Naive thymus-derived CD4-positive, alpha-beta T cell (primary cell): ENCODE measurements around the gene CFDP1. TPM values are rescaled to one million over a fixed set of nuclear protein-coding genes. Genes with fewer than 3 reads are reported as not detected.

ENCODE experiments used
- ATAC-seq: fragments of 150-1000 bp; cut with Tn5 transposase; 2 replicates; pipeline ENCODE4 v1.10.0; 2021; ENCODE audit warnings: mild to moderate bottlenecking, moderate library complexity
- CTCF ChIA-PET: fragments of 350-600 bp; sonication (Branson Sonifier 250); formaldehyde crosslinking; loops from one replicate; lab custom pipeline; 2021; ENCODE audit warnings: antibody characterized with exemption; lab: Charles Lee
- POLR2A ChIA-PET: fragments of 350-600 bp; sonication (Branson Sonifier 250); formaldehyde crosslinking; loops from one replicate; lab custom pipeline; 2021; ENCODE audit warnings: antibody characterized with exemption, inconsistent platforms; lab: Charles Lee
- DNase-seq, 9 donors: peaks; one replicate each; pipeline versions ENCODE4 v3.0.0 to v3.0.0-alpha.2; 2020 to 2022; ENCODE audit warnings: mixed read lengths in 1 of 9
- H3K27ac ChIP-seq: one replicate; pipeline ENCODE4 v1.7.0; 2013; ENCODE audit warnings: mild to moderate bottlenecking, low read depth, low read length, moderate library complexity
- H3K27me3 ChIP-seq, 2 donors: one replicate each; pipeline ENCODE4 v1.7.0; 2013; ENCODE audit warnings: low read length in 2 of 2, mild to moderate bottlenecking in 2 of 2, moderate library complexity in 2 of 2; ENCODE audit not compliant: control insufficient read depth in 2 of 2, insufficient read depth in 2 of 2
- H3K36me3 ChIP-seq, 3 experiments: 1 replicate in 2 of 3; 2 replicates in 1 of 3; pipeline ENCODE4 v1.7.0; 2013; ENCODE audit warnings: low read length in 3 of 3, mild to moderate bottlenecking in 3 of 3, moderate library complexity in 1 of 3; ENCODE audit not compliant: insufficient read depth in 3 of 3, control insufficient read depth in 2 of 3
- H3K4me1 ChIP-seq, 2 donors: one replicate each; pipeline ENCODE4 v1.7.0; 2013; ENCODE audit warnings: low read length in 2 of 2, mild to moderate bottlenecking in 2 of 2, moderate library complexity in 1 of 2; ENCODE audit not compliant: control insufficient read depth in 2 of 2, insufficient read depth in 2 of 2
- H3K4me3 ChIP-seq: 2 replicates; pipeline ENCODE4 v1.7.0; 2013; ENCODE audit warnings: mild to moderate bottlenecking, low read length
- H3K9me3 ChIP-seq, 3 experiments: 1 replicate in 2 of 3; 2 replicates in 1 of 3; pipeline ENCODE4 v1.7.0; 2013; ENCODE audit warnings: low read length in 3 of 3; ENCODE audit not compliant: control insufficient read depth in 2 of 3
- H3K27ac Mint-ChIP-seq, 9 donors: one replicate each; pipeline ENCODE4 v1.8.0; 2020 to 2022; ENCODE audit warnings: mixed read lengths in 9 of 9, mild to moderate bottlenecking in 8 of 9, moderate library complexity in 5 of 9, inconsistent platforms in 2 of 9
- H3K27me3 Mint-ChIP-seq, 5 donors: one replicate each; pipeline ENCODE4 v1.8.0; 2021 to 2022; ENCODE audit warnings: mixed read lengths in 5 of 5, mild to moderate bottlenecking in 1 of 5
- H3K36me3 Mint-ChIP-seq, 5 donors: one replicate each; pipeline ENCODE4 v1.8.0; 2020 to 2022; ENCODE audit warnings: mixed read lengths in 5 of 5, mild to moderate bottlenecking in 3 of 5, inconsistent platforms in 1 of 5
- H3K4me1 Mint-ChIP-seq, 7 donors: one replicate each; pipeline ENCODE4 v1.8.0; 2020 to 2022; ENCODE audit warnings: mixed read lengths in 7 of 7, mild to moderate bottlenecking in 3 of 7, inconsistent platforms in 1 of 7
- H3K4me3 Mint-ChIP-seq, 10 donors: one replicate each; pipeline ENCODE4 v1.8.0; 2020 to 2022; ENCODE audit warnings: mild to moderate bottlenecking in 10 of 10, mixed read lengths in 10 of 10, moderate library complexity in 6 of 10, inconsistent platforms in 2 of 10
- H3K9me3 Mint-ChIP-seq, 11 donors: one replicate each; pipeline ENCODE4 v1.8.0; 2020 to 2022; ENCODE audit warnings: mixed read lengths in 11 of 11, mild to moderate bottlenecking in 4 of 11, inconsistent platforms in 1 of 11, moderate library complexity in 1 of 11
- intact Hi-C, 2 donors: fragments of 100-400 bp; cut with micrococcal nuclease; formaldehyde crosslinking; loops; one replicate each; pipeline ENCODE4 v1.15.1; 2023
- polyA plus RNA-seq, 2 donors: library from polyadenylated mRNA; unstranded; fragments of 300-500 nt; fragmentation: Illumina TruSeq; gene quantifications; one replicate each; pipeline ENCODE4 v1.2.3, GENCODE V29; 2021
- total RNA-seq, 6 experiments: library from RNA in 5 of 6; stranded (reverse) in 5 of 6; gene quantifications; 1 replicate in 5 of 6; 2 replicates in 1 of 6; pipeline ENCODE4 v1.2.3 and lab custom pipeline; 2021 to 2026

Gene CFDP1
- 10 to 100 TPM; 34.9 to 41.4 (median 39.4) TPM for total RNA-seq
- 10 to 100 TPM; 36.6 to 42.1 TPM for polyA plus RNA-seq
- 26.0 reads per million, percentile 56 among the genes with 10 or more reads in this experiment for total RNA-seq (lab: John Stamatoyannopoulos, UW)

DNA sequence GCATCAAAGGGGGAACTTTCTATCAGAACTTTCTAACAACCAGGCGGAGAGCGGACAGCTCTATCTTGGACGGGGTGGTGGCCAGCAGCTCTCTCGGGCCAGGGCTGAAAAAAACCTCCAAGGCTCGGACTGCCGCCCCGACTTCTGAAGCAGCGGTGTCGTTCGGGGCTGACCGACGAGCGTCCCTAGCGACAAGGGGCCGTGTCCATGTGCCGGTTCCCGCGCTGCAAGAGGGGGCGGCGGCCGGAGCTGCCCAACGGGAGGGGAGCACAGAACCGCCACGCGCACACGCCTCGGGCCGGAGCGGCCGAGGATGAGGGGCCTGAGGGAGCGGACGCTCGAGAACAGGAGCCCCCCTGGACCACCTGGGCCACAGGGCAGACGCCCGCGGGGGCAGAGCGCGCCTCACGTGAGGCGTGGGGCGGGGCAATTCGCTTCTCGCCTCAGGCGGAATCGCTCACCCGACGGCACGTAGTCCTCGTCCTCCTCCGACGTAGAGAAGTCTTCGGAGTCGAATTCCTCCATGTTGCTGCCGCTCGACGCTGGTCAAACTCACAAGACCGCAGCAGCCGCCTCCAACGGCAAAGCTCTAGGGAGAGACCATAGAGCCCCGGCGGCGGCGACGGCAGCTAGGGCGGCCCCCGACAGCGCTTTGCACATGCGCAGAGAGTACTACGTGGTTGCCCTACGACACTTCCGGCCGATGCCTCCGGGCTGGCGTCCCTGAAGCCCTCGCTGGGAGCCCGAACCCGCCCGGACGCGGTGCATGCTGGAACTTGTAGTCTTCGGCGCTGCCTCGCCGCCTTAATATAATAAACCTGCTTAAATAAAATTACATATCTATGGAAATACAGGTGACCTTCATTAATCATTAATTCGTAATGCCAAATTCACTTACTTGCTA is at the start of gene CFDP1:
TSS of gene CFDP1 (minus strand) at position 676 of the 904 bp plus-strand sequence. CDS start at position 525, 151 bp downstream.
- peak; percentile 92 for ATAC-seq
- intact Hi-C loops, result loop anchor here (1.0 to 10.0 kb wide), 14 partner anchors 31 to 1757 kb away; partner anchors contain the start of genes ADAT1 (in 2 of the 2), GABARAPL2 (in 2 of the 2), KARS1 (in 2 of the 2) and TERF2IP (in 2 of the 2)
- Histone ChIP-seq H3K27me3 (no peaks in the 10 kb centered on the region), H3K4me1 (peaks cover 5 to 9% of the 10 kb centered on the region in 2 donors), H3K9me3 (no peaks in the 10 kb centered on the region), H3K36me3 (peaks cover 0 to 6% (median 0%) of the 10 kb centered on the region in 3 experiments), H3K27ac (peak within 1 kb of the TSS; percentile 94), H3K4me3 (peak within 1 kb of the TSS; percentile 92)
- peaks cover 19 to 53% (median 43%) of the 10 kb centered on the region in 7 donors for H3K4me1 Mint-ChIP-seq
- ChIA-PET POLR2A (interaction anchor here (0.6 to 2.9 kb wide), 19 partner anchors 9 to 1758 kb away, joined by 3 to 25 read pairs (median 5); partner anchors contain the start of genes ADAT1, GABARAPL2, KARS1 and TERF2IP), CTCF (interaction anchor here (0.8 to 1.5 kb wide), 6 partner anchors 14 to 83 kb away, joined by 3 to 9 read pairs (median 4); partner anchors contain the start of gene TMEM170A)
- peak; percentile 93 to 98 (median 95) for DNase-seq
- peak within 1 kb of the TSS; percentile 94 to 100 (median 97) for H3K27ac Mint-ChIP-seq
- no peaks in the 10 kb centered on the region for H3K27me3 Mint-ChIP-seq
- H3K4me3 Mint-ChIP-seq, result peak within 1 kb of the TSS; percentile 87 to 99 (median 94)
- peaks cover 0 to 13% (median 3%) of the 10 kb centered on the region in 5 donors for H3K36me3 Mint-ChIP-seq
- peaks cover 0 to 13% (median 0%) of the 10 kb centered on the region in 11 donors for H3K9me3 Mint-ChIP-seq

DNA sequence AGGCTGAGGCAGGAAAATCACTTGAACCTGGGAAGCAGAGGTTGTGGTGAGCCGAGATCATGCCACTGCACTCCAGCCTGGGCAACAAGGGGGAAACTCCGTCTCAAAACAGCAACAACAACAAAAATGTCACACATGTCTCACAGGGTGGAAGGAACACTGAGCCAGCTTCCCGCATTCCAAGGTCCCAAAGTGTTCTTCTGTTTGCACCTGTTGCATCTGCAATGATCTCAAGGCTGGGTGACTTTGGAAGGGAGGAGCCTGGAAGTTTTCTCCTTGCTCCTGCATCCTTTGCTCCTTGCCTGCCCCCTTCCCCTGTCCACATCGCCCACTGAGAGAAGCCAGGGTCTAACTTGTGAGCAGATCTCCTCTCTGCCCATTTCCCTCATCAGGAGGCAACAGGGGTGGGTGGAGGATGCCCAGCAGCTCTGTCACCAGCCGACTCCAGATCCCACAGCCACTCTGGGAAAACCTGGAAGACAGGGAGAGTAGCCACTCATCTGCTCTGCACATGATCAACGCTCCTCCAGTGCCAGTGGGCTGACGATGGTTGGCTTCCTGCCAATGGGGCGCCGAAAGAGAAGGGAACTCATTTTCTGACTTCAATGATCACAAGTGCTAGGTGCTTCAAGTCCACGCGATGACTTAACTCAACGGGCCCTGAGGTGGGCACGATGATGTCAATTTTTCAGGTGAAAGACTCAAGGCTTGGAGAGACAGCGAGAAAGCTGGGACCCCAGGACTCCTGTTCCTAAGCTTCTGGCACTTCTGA is 49.3 kb upstream of the CFDP1 start:
- no peaks in the 10 kb centered on the region for H3K36me3 ChIP-seq
- POLR2A ChIA-PET, result no interaction called here
- Mint-ChIP-seq H3K4me1 (peaks cover 0 to 8% (median 0%) of the 10 kb centered on the region in 7 donors), H3K9me3 (peaks cover 0 to 3% (median 0%) of the 10 kb centered on the region in 11 donors), H3K4me3 (no peak overlapping the region), H3K27ac (no peak overlapping the region), H3K36me3 (no peaks in the 10 kb centered on the region), H3K27me3 (peaks cover 0 to 23% (median 12%) of the 10 kb centered on the region in 5 donors)
- no peak for ATAC-seq
- no peak overlapping the region for H3K4me3 ChIP-seq
- H3K27ac ChIP-seq, result no peak overlapping the region
- H3K4me1 ChIP-seq, result no peaks in the 10 kb centered on the region
- H3K27me3 ChIP-seq, result no peaks in the 10 kb centered on the region
- CTCF ChIA-PET, result no interaction called here
- intact Hi-C loops, result no loop called here
- no peaks in the 10 kb centered on the region for H3K9me3 ChIP-seq
- no peak for DNase-seq

DNA sequence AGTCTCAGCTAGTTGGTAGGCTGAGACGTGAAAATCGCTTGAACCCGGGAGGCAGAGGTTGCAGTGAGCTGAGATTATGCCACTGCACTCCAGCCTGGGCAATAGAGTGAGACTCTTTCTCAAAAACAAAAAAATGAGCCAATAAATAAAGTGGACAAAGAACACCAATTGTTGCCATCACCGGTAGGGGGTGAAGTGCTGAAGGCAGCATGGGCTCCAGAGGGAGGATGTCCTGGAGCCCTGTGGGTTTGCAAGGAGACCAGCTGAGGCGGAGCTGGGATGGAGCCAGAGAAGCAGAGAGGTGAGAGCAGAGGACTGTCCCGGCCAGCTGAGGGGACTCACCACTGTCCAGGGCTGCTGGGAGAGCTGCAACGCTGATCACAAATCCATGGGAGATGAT is 48.2 kb upstream of the CFDP1 start:
- Mint-ChIP-seq H3K4me3 (no peak overlapping the region), H3K27me3 (peaks cover 0 to 23% (median 17%) of the 10 kb centered on the region in 5 donors), H3K27ac (no peak overlapping the region), H3K4me1 (peaks cover 0 to 8% (median 0%) of the 10 kb centered on the region in 7 donors), H3K9me3 (peaks cover 0 to 3% (median 0%) of the 10 kb centered on the region in 11 donors), H3K36me3 (no peaks in the 10 kb centered on the region)
- H3K27ac ChIP-seq, result no peak overlapping the region
- DNase-seq (no peak), ATAC-seq (no peak)
- no peaks in the 10 kb centered on the region for H3K9me3 ChIP-seq
- no peaks in the 10 kb centered on the region for H3K36me3 ChIP-seq
- intact Hi-C loops, result no loop called here
- CTCF ChIA-PET, result no interaction called here
- H3K4me1 ChIP-seq, result no peaks in the 10 kb centered on the region
- H3K27me3 ChIP-seq, result no peaks in the 10 kb centered on the region
- POLR2A ChIA-PET, result no interaction called here
- H3K4me3 ChIP-seq, result no peak overlapping the region

DNA sequence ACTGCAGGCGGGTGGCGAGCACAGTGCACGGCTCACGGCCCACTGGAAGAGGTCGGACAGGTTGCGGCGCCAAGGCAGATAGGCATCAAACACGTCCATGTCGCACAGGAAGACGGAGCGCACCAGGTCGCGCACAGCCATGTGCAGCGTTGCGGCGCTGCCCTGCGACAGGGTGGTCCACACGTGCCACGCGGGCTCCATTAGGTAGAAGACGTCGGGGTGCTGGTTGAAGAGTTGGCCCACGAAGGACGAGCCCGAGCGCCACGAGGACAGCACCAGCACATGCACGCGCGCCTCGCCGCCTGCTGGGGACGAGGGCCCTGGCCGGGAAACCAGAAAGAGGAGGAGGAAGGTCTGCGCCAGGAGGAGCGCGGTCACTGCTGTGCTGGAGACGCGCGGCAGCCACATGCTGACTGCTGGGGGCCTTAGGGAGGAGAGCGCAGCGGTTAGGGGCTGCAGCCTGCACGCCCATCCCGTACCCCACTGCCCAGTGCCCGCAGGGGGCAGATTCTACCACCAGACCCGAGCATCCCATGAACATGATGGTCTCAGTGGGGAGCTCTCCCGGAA is 46.2 kb upstream of the CFDP1 start:
- CTCF ChIA-PET, result no interaction called here
- intact Hi-C loops, result no loop called here

DNA sequence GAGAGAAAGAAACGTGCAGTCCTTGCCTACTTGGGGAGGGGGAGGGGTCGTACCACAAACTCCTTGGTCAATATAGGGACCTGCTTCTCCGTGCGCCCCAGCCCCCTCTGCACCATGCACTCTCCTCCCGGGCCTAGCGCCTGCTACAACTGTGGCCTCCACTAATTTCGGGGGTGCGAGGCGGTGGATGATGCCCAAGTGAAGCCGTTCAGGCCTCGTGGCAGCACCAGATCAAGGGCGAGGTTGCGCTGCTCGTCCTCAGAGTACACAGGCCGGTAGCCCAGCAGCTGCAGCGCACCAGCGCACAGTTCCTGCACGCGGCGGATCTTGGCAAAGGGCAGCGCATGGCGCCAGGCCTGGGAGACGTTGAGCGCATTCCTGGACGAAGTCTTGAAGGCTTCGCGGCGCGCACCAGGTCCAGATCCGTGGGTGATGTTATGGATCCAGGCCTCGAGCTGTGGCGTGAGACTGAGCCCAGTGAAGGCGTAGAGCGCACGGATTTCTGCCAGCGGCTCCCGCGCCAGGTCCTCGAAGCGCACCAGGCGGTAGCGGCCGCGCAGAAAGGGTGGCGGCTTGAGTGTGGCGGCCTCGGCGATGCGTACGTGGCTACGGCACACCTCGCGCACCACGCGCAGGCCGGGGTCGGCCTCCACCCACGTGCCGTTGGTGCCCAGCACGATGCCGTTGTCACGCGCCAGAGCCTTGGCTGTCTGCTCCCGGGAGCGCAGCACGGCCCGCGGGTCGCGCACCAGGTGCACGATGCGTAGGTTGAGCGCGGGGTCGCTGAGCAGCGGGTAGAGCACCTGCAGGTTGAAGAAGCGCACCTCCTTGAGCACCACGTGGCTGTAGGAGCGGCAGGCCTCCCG is 45.4 kb upstream of the CFDP1 start:
- no peak for DNase-seq
- no peak overlapping the region for H3K27ac ChIP-seq
- no peak overlapping the region for H3K27ac Mint-ChIP-seq
- peaks cover 0 to 5% (median 0%) of the 10 kb centered on the region in 7 donors for H3K4me1 Mint-ChIP-seq
- no peaks in the 10 kb centered on the region for H3K36me3 ChIP-seq
- CTCF ChIA-PET, result no interaction called here
- no peak overlapping the region for H3K4me3 Mint-ChIP-seq
- ATAC-seq, result no peak
- peaks cover 0 to 17% (median 10%) of the 10 kb centered on the region in 5 donors for H3K27me3 Mint-ChIP-seq
- intact Hi-C loops, result no loop called here
- no peaks in the 10 kb centered on the region for H3K9me3 ChIP-seq
- peaks cover 0 to 5% (median 0%) of the 10 kb centered on the region in 11 donors for H3K9me3 Mint-ChIP-seq
- POLR2A ChIA-PET, result no interaction called here
- no peaks in the 10 kb centered on the region for H3K27me3 ChIP-seq
- H3K4me3 ChIP-seq, result no peak overlapping the region
- no peaks in the 10 kb centered on the region for H3K4me1 ChIP-seq
- no peaks in the 10 kb centered on the region for H3K36me3 Mint-ChIP-seq

More for the DNA sequence above, 46.2 kb upstream of the CFDP1 start:
- H3K4me1 Mint-ChIP-seq, result peaks cover 0 to 5% (median 0%) of the 10 kb centered on the region in 7 donors
- Histone ChIP-seq H3K4me1 (no peaks in the 10 kb centered on the region), H3K27ac (no peak overlapping the region), H3K36me3 (no peaks in the 10 kb centered on the region), H3K27me3 (no peaks in the 10 kb centered on the region), H3K9me3 (no peaks in the 10 kb centered on the region), H3K4me3 (no peak overlapping the region)
- ATAC-seq, result no peak
- no peak overlapping the region for H3K4me3 Mint-ChIP-seq
- no peak overlapping the region for H3K27ac Mint-ChIP-seq
- H3K36me3 Mint-ChIP-seq, result no peaks in the 10 kb centered on the region
- peaks cover 0 to 5% (median 0%) of the 10 kb centered on the region in 11 donors for H3K9me3 Mint-ChIP-seq
- DNase-seq, result no peak
- POLR2A ChIA-PET, result no interaction called here
- H3K27me3 Mint-ChIP-seq, result peaks cover 0 to 17% (median 10%) of the 10 kb centered on the region in 5 donors
